Measurements from ENCODE around the gene ROR1. TPM values are rescaled to one million over a fixed set of nuclear protein-coding genes. Genes with fewer than 3 reads are reported as not detected.

ROR1 gene
- total and polyA plus RNA-seq, 7 experiments from 2014 or later, result 0.07 to 0.22 (median 0.16) TPM; not detected in 4

DNA sequence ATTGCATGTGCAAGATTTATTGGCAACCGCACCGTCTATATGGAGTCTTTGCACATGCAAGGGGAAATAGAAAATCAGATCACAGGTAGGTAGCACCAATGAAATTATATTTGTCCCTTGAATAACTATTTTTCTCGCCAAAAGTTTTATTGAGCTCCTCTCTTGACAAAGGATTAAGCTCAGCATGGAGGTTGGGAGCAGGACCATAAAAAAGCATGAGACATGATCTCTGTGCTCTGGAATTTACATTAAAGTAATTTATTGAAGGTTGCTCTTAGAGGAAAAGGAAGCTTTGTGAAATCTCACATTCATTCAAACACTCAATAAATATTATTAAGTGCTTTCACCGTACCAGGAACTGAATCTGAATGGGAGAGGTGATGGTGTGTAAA, 363.6 kb downstream of the ROR1 start:
- H3K36me3 ChIP-seq (ENCODE audit: control insufficient read depth in 2 of 3, insufficient read depth in 3 of 3, low read length in 3 of 3), result no peaks in the 10 kb centered on the region
- H3K4me3 Mint-ChIP-seq, result no peak overlapping the region
- H3K36me3 Mint-ChIP-seq, result no peaks in the 10 kb centered on the region
- no peaks in the 10 kb centered on the region for H3K4me1 Mint-ChIP-seq
- ATAC-seq (no peak), DNase-seq (no peak)
- no peaks in the 10 kb centered on the region for H3K9me3 Mint-ChIP-seq
- no peak overlapping the region for H3K4me3 ChIP-seq (ENCODE audit: low read length)
- CTCF ChIA-PET, result interaction anchor here (0.7 to 2.8 kb wide), 24 partner anchors 9 to 599 kb away, joined by 3 to 21 read pairs (median 4); no protein-coding TSS in a partner anchor
- intact Hi-C loops (cut with micrococcal nuclease), result loop anchor here (1.0 to 5.0 kb wide), 9 partner anchors 106 to 562 kb away; partner anchors contain the start of gene ROR1 (in 1 of the 2)
- POLR2A ChIA-PET, result no interaction called here
- H3K27me3 ChIP-seq (ENCODE audit: control insufficient read depth in 2 of 2, insufficient read depth in 2 of 2, low read length in 2 of 2), result no peaks in the 10 kb centered on the region
- H3K27ac Mint-ChIP-seq, result no peak overlapping the region
- no peaks in the 10 kb centered on the region for H3K4me1 ChIP-seq (ENCODE audit: control insufficient read depth in 2 of 2, insufficient read depth in 2 of 2, low read length in 2 of 2)
- H3K27me3 Mint-ChIP-seq, result peaks cover 0 to 12% (median 0%) of the 10 kb centered on the region in 5 donors
- H3K27ac ChIP-seq (ENCODE audit: low read depth, low read length), result no peak overlapping the region
- no peaks in the 10 kb centered on the region for H3K9me3 ChIP-seq (ENCODE audit: control insufficient read depth in 2 of 3, low read length in 3 of 3)

DNA sequence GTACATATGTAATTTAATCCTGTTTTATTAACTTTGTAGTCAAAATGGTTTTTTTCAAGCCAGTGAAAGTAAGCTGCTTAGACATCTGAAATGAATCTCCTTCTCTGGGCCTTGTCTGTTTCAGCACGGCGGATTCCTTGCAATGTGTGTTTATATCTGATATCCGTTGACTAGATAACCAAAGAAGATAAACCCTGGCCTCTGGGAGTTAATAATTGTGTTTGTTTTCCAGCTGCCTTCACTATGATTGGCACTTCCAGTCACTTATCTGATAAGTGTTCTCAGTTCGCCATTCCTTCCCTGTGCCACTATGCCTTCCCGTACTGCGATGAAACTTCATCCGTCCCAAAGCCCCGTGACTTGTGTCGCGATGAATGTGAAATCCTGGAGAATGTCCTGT, 366.1 kb downstream of the ROR1 start:
- DNase-seq (no peak), ATAC-seq (no peak)
- Histone ChIP-seq H3K27me3 (ENCODE audit: control insufficient read depth in 2 of 2, insufficient read depth in 2 of 2, low read length in 2 of 2) (no peaks in the 10 kb centered on the region), H3K4me1 (ENCODE audit: control insufficient read depth in 2 of 2, insufficient read depth in 2 of 2, low read length in 2 of 2) (no peaks in the 10 kb centered on the region), H3K9me3 (ENCODE audit: control insufficient read depth in 2 of 3, low read length in 3 of 3) (no peaks in the 10 kb centered on the region), H3K27ac (ENCODE audit: low read depth, low read length) (no peak overlapping the region), H3K4me3 (ENCODE audit: low read length) (no peak overlapping the region), H3K36me3 (ENCODE audit: control insufficient read depth in 2 of 3, insufficient read depth in 3 of 3, low read length in 3 of 3) (no peaks in the 10 kb centered on the region)
- intact Hi-C loops (cut with micrococcal nuclease), result loop anchor here (5.0 kb wide), 2 partner anchors 107 to 368 kb away; partner anchors contain the start of gene ROR1 (in 1 of the 2)
- ChIA-PET CTCF (interaction anchor here (0.6 to 0.8 kb wide), 2 partner anchors 523 to 1126 kb away, joined by 3 read pairs; no protein-coding TSS in a partner anchor), POLR2A (interaction anchor here (0.6 kb wide), 1 partner anchor 499 kb away, joined by 3 read pairs; no protein-coding TSS in a partner anchor)
- Mint-ChIP-seq H3K27me3 (peaks cover 0 to 5% (median 0%) of the 10 kb centered on the region in 5 donors), H3K4me1 (no peaks in the 10 kb centered on the region), H3K27ac (no peak overlapping the region), H3K9me3 (no peaks in the 10 kb centered on the region), H3K4me3 (no peak overlapping the region), H3K36me3 (no peaks in the 10 kb centered on the region)

DNA sequence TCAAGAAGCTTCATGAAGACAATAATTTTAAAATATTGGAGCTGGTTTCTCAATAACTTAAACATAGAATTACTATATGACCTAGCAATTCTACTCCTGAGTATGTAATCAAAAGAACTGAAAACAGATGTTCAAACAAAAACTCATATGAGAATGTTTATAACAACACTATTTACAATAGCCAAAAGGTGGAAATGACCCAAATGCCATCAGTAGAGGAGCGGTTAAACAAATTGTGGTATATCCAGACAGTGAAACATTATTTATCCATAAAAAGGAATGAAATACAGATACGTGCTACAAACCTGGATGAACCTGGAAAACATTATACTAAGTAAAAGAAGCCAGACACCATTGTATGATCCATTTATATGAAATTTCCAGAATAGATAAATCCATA, 366.8 kb downstream of the ROR1 start:
- Histone ChIP-seq H3K36me3 (ENCODE audit: control insufficient read depth in 2 of 3, insufficient read depth in 3 of 3, low read length in 3 of 3) (no peaks in the 10 kb centered on the region), H3K27me3 (ENCODE audit: control insufficient read depth in 2 of 2, insufficient read depth in 2 of 2, low read length in 2 of 2) (no peaks in the 10 kb centered on the region), H3K4me1 (ENCODE audit: control insufficient read depth in 2 of 2, insufficient read depth in 2 of 2, low read length in 2 of 2) (no peaks in the 10 kb centered on the region), H3K4me3 (ENCODE audit: low read length) (no peak overlapping the region), H3K27ac (ENCODE audit: low read depth, low read length) (no peak overlapping the region), H3K9me3 (ENCODE audit: control insufficient read depth in 2 of 3, low read length in 3 of 3) (no peaks in the 10 kb centered on the region)
- Mint-ChIP-seq H3K27me3 (peaks cover 0 to 4% (median 0%) of the 10 kb centered on the region in 5 donors), H3K4me1 (no peaks in the 10 kb centered on the region), H3K36me3 (no peaks in the 10 kb centered on the region), H3K27ac (no peak overlapping the region), H3K9me3 (no peaks in the 10 kb centered on the region), H3K4me3 (no peak overlapping the region)
- ChIA-PET POLR2A (interaction anchor here (0.6 kb wide), 2 partner anchors 449 to 500 kb away, joined by 3 to 5 read pairs; no protein-coding TSS in a partner anchor), CTCF (interaction anchor here (0.5 to 0.6 kb wide), 3 partner anchors 21 to 597 kb away, joined by 3 read pairs; no protein-coding TSS in a partner anchor)
- intact Hi-C loops (cut with micrococcal nuclease), result no loop called here
- no peak for DNase-seq
- no peak for ATAC-seq

- CTCF ChIA-PET, result interaction anchor here (1.4 kb wide), 1 partner anchor 10 kb away, joined by 4 read pairs; no protein-coding TSS in a partner anchor
- Mint-ChIP-seq H3K27me3 (peaks cover 0 to 18% (median 16%) of the 10 kb centered on the region in 5 donors), H3K4me1 (no peaks in the 10 kb centered on the region)
Observed at GRCh38 chr1:64147045-64147724, 373.4 kb downstream of the ROR1 start.

DNA sequence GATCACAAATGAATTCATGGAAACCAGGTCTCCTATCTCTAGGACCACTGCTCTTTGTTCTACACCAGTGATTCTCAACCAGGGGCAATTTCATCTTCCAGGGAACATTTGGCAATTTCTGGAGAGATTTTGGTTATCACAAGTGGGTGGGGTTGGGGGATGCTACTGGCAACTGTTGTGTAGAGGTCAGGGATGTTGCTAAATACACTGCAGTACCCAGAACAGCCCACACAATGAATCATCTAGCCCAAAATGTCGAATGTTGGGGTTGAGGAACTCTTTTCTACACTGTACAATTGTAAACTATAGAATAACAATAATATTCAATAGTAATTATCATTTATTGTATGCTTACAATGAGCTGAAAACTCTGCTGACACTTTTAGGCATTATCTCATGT, 373.9 kb downstream of the ROR1 start:
- Histone ChIP-seq H3K4me3 (ENCODE audit: low read length) (no peak overlapping the region), H3K36me3 (ENCODE audit: control insufficient read depth in 2 of 3, insufficient read depth in 3 of 3, low read length in 3 of 3) (no peaks in the 10 kb centered on the region), H3K4me1 (ENCODE audit: control insufficient read depth in 2 of 2, insufficient read depth in 2 of 2, low read length in 2 of 2) (no peaks in the 10 kb centered on the region), H3K27ac (ENCODE audit: low read depth, low read length) (no peak overlapping the region), H3K27me3 (ENCODE audit: control insufficient read depth in 2 of 2, insufficient read depth in 2 of 2, low read length in 2 of 2) (no peaks in the 10 kb centered on the region), H3K9me3 (ENCODE audit: control insufficient read depth in 2 of 3, low read length in 3 of 3) (no peaks in the 10 kb centered on the region)
- Mint-ChIP-seq H3K27ac (no peak overlapping the region), H3K4me3 (no peak overlapping the region), H3K9me3 (no peaks in the 10 kb centered on the region), H3K36me3 (no peaks in the 10 kb centered on the region), H3K4me1 (no peaks in the 10 kb centered on the region), H3K27me3 (peaks cover 0 to 18% (median 16%) of the 10 kb centered on the region in 5 donors)
- POLR2A ChIA-PET, result no interaction called here
- ATAC-seq (no peak), DNase-seq (no peak)
- intact Hi-C loops (cut with micrococcal nuclease), result no loop called here
- CTCF ChIA-PET, result interaction anchor here (1.0 kb wide), 1 partner anchor 11 kb away, joined by 6 read pairs; no protein-coding TSS in a partner anchor

More at GRCh38 chr1:64147045-64147724, 373.4 kb downstream of the ROR1 start:
- Mint-ChIP-seq H3K36me3 (no peaks in the 10 kb centered on the region), H3K4me3 (no peak overlapping the region), H3K9me3 (no peaks in the 10 kb centered on the region), H3K27ac (no peak overlapping the region)
- H3K27ac ChIP-seq (ENCODE audit: low read depth, low read length), result no peak overlapping the region
- DNase-seq (no peak), ATAC-seq (no peak)
- POLR2A ChIA-PET, result no interaction called here
- H3K4me3 ChIP-seq (ENCODE audit: low read length), result no peak overlapping the region
- H3K9me3 ChIP-seq (ENCODE audit: control insufficient read depth in 2 of 3, low read length in 3 of 3), result no peaks in the 10 kb centered on the region
- no peaks in the 10 kb centered on the region for H3K27me3 ChIP-seq (ENCODE audit: control insufficient read depth in 2 of 2, insufficient read depth in 2 of 2, low read length in 2 of 2)
- H3K4me1 ChIP-seq (ENCODE audit: control insufficient read depth in 2 of 2, insufficient read depth in 2 of 2, low read length in 2 of 2), result no peaks in the 10 kb centered on the region
- no peaks in the 10 kb centered on the region for H3K36me3 ChIP-seq (ENCODE audit: control insufficient read depth in 2 of 3, insufficient read depth in 3 of 3, low read length in 3 of 3)
- intact Hi-C loops (cut with micrococcal nuclease), result no loop called here

GRCh38 chr1:64150266-64150665, 376.4 kb downstream of the ROR1 start:
- DNase-seq (no peak), ATAC-seq (no peak)
- H3K9me3 Mint-ChIP-seq, result no peaks in the 10 kb centered on the region
- Histone ChIP-seq H3K27me3 (ENCODE audit: control insufficient read depth in 2 of 2, insufficient read depth in 2 of 2, low read length in 2 of 2) (no peaks in the 10 kb centered on the region), H3K4me3 (ENCODE audit: low read length) (no peak overlapping the region), H3K36me3 (ENCODE audit: control insufficient read depth in 2 of 3, insufficient read depth in 3 of 3, low read length in 3 of 3) (no peaks in the 10 kb centered on the region), H3K9me3 (ENCODE audit: control insufficient read depth in 2 of 3, low read length in 3 of 3) (no peaks in the 10 kb centered on the region), H3K27ac (ENCODE audit: low read depth, low read length) (no peak overlapping the region), H3K4me1 (ENCODE audit: control insufficient read depth in 2 of 2, insufficient read depth in 2 of 2, low read length in 2 of 2) (no peaks in the 10 kb centered on the region)
- H3K27me3 Mint-ChIP-seq, result peaks cover 0 to 18% (median 16%) of the 10 kb centered on the region in 5 donors
- no peak overlapping the region for H3K27ac Mint-ChIP-seq
- no peaks in the 10 kb centered on the region for H3K4me1 Mint-ChIP-seq
- intact Hi-C loops (cut with micrococcal nuclease), result no loop called here
- no peaks in the 10 kb centered on the region for H3K36me3 Mint-ChIP-seq
- no peak overlapping the region for H3K4me3 Mint-ChIP-seq
- ChIA-PET CTCF (no interaction called here), POLR2A (no interaction called here)
